Lower leg skin (tissue), 4 donors: Measurements from ENCODE around the gene NMRK2. TPM values are rescaled to one million over a fixed set of nuclear protein-coding genes. Genes with fewer than 3 reads are reported as not detected.

Source experiments
- DNase-seq, 2 donors: peaks; one replicate each; pipeline ENCODE4 v3.0.0-alpha.2; 2019; ENCODE audit warnings: low spot score in 2 of 2
- H3K4me3 ChIP-seq: fragments of 200-600 bp; sonication (generic); 2 replicates; pipeline ENCODE4 v1.5.1; 2017; ENCODE audit warnings: mild to moderate bottlenecking, low read depth; ENCODE audit not compliant: poor library complexity, severe bottlenecking
- CTCF ChIP-seq, 3 donors: fragments of 450-650 bp; IDR thresholded peaks; one replicate each; pipeline ENCODE4 v1.5.1; 2016; ENCODE audit warnings: antibody characterized with exemption in 3 of 3, mild to moderate bottlenecking in 3 of 3, moderate library complexity in 2 of 3
- POLR2A ChIP-seq, 2 donors: fragments of 450-650 bp; IDR thresholded peaks; one replicate each; pipeline ENCODE4 v1.6.1; 2016 to 2017; ENCODE audit warnings: antibody characterized with exemption in 2 of 2, mild to moderate bottlenecking in 1 of 2, moderate library complexity in 1 of 2
- WGBS, 2 donors: methylation state at CpG; one replicate each; pipeline ENCODE4 v1.1.5; 2018; 5-methylcytosine and 5-hydroxymethylcytosine counted together
- intact Hi-C: fragments of 100-400 bp; cut with DNase I; formaldehyde crosslinking; loops from one replicate; pipeline ENCODE4 v1.15.0; 2023; ENCODE audit warnings: low total_unique reads
- total RNA-seq, 4 donors: library from RNA; depleted of rRNA; stranded (reverse); fragments of >200 nt; gene quantifications; one replicate each; pipeline ENCODE4 v1.1.0, GENCODE V29; 2016

Gene NMRK2
- total RNA-seq, 4 donors from 2014 or later, result not detected

- 1% methylated on average over 41 to 70 of the region's 73 CpGs for WGBS, 2 donors
- intact Hi-C loops, result no loop called here
Observed at GRCh38 chr19:3970808-3971598, 38.1 kb downstream of the NMRK2 start, which contains the start of gene DAPK3. DAPK3 (minus strand) TSS chr19:3971099; CDS start chr19:3969735, 1,364 bp downstream.

DNA sequence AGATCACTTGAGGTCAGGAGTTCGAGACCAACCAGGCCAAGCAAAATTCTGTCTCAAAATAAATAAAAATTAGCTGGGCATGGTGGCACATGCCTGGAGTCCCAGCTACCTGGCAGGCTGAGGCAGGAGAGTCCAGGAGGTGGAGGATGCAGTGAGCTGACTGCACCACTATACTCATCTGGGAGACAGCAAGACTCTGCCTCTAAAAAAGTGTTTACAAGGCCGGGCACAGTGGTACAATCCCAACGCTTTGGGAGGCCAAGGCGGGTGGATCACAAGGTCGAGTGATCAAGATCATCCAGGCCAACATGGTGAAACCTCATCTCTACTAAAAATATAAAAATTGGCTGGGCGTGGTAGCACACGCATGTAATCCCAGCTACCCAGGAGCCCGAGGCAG, 42.3 kb downstream of the NMRK2 start:
- DNase-seq, result no peak
- intact Hi-C loops, result no loop called here
- H3K4me3 ChIP-seq, result no peak overlapping the region
- WGBS, 2 donors, result 70 to 88% methylated on average over 8 of the region's 8 CpGs
- TF ChIP-seq CTCF (IDR thresholded peaks at IDR 0.05), result no peak
- no peak for TF ChIP-seq POLR2A (IDR thresholded peaks at IDR 0.05)

More at GRCh38 chr19:3970808-3971598, 38.1 kb downstream of the NMRK2 start, which contains the start of gene DAPK3:
- peak within 1 kb of the TSS; percentile 97 for H3K4me3 ChIP-seq
- peak; percentile 96 to 99 for DNase-seq
- peak in 1 of 2 donors; percentile 65 for TF ChIP-seq POLR2A (IDR thresholded peaks at IDR 0.05)
- no peak for TF ChIP-seq CTCF (IDR thresholded peaks at IDR 0.05)

DNA sequence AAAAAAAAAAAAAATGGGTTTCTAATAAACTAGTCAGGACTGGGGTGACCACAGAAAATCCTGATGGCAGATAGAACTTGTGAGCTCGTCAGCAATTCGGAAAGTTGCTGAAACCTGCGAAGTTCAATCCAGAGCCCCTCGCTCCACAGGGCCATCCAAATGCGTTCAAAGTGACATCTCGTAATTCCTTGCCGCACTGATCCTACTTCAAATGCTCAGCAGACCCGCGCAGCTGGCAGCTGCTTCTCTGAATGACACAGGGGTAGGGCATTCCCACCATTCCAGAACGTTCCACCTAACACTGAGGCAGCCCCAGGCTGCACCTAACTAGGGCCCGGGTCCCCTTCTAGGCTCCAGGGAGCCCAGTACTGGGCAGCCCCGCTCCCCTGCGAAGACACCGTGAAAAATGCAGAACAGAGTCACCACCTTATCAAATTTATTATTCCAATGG, 42.8 kb downstream of the NMRK2 start:
- intact Hi-C loops, result no loop called here

DNA sequence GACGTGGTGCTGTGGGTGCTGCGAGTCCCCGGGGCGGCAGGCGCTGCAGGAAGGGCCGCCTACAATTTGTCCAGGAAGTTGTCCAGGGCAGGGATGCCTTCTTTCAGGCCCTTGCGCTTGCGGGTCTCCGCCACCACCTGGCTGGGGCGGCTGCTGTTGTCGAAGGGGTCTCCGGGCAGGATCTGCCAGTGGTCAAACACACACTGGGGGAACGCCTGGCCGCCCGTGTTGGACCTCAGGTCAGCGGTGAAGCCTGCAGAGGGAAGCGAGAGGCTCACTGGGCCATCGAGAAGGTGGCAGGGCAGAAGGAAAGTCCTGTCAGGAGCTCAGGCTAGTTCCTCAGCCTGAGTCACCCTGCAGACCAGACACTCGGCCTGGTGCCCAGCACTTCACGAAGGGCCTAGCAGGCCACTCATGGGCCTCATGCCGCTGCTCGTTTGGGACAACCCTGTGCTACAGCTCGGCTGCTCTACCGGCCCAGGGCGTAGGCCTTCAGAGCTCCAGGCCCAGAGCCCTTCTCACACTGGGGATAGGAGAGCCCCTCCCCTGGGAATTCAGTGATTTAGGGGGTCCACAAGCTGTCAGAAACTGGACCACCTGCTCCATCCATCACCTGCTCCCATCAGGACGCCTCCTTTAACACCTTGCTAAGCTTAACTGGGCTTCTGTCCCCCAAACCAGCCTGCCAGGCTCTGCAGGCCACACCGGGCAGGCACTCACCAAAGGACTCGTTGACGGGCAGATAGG, 43.8 kb downstream of the NMRK2 start:
- peak in 1 of 2 donors; percentile 27 for DNase-seq
- WGBS, 2 donors, result 82 to 92% methylated on average over 20 to 29 of the region's 29 CpGs
- no peak overlapping the region for H3K4me3 ChIP-seq
- TF ChIP-seq POLR2A (IDR thresholded peaks at IDR 0.05) (no peak), CTCF (IDR thresholded peaks at IDR 0.05) (no peak)
- intact Hi-C loops, result no loop called here

More for the DNA sequence above, 42.8 kb downstream of the NMRK2 start:
- WGBS, 2 donors, result 80 to 81% methylated on average over 14 of the region's 14 CpGs
- TF ChIP-seq POLR2A (IDR thresholded peaks at IDR 0.05) (no peak), CTCF (IDR thresholded peaks at IDR 0.05) (no peak)
- H3K4me3 ChIP-seq, result no peak overlapping the region
- no peak for DNase-seq

DNA sequence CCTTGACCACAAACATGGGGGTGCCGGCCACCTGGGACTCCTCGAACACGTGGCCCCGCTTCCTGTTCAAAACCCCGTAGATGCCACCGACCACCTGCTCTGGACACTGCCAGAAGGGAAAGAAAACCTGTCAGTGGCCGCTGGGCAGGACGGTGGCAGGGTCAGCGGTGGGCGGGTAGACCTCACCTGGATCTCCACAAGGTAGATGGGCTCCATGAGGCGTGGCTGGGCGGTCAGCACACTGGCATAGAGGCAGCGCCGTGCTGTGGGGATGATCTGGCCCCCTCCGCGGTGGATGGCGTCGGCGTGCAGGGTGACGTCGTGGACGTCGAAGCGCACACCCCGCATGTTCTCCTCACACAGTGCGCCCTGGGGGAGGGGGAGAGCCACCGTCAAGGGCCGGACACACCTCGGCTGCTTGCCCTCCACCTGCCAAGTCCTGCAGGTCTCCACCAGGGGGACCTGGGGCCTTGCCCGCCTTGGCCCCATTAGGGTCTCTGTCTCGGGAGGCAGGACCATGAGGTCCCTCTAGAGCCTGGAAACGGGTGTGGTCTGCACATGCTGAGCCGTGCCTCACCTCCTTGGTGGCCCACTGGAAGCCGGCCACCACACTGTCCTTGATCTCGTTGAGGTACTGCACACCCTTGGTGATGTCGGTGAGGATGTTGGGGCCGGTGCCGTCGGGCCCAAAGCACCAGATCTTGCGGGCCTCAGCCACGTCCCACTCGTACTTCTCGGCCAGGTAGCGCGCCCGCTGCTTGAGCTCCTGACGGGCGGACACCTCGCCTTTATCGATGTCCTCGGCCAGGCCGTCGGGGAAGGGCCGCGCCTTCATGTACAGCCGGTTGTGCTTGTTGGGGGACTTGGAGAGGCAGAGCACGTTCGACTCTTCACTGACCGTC, 44.6 kb downstream of the NMRK2 start:
- 90 to 91% methylated on average over 59 of the region's 59 CpGs for WGBS, 2 donors
- no peak overlapping the region for H3K4me3 ChIP-seq
- TF ChIP-seq POLR2A (IDR thresholded peaks at IDR 0.05) (no peak), CTCF (IDR thresholded peaks at IDR 0.05) (no peak)
- intact Hi-C loops, result no loop called here
- no peak for DNase-seq
